SK-N-SH (cell line): ENCODE measurements around the gene RAB24. TPM values are rescaled to one million over a fixed set of nuclear protein-coding genes. Genes with fewer than 3 reads are reported as not detected.

Experiments
- CTCF ChIA-PET: fragments of 300-600, 350-600 bp; formaldehyde crosslinking; extraction: SDS; loops from one replicate; lab custom pipeline; 2021; lab: Yijun Ruan, JAX
- POLR2A ChIA-PET: fragments of 350-600 bp; sonication (Branson Sonifier 250); formaldehyde crosslinking; extraction: SDS; loops from one replicate; lab custom pipeline; 2020; ENCODE audit warnings: antibody characterized with exemption, inconsistent platforms; lab: Yijun Ruan, JAX
- DNase-seq: peaks from one replicate; pipeline ENCODE4 v3.0.0; 2012
- H2AFZ ChIP-seq: fragments of 200-600 bp; sonication (generic); 2 replicates; pipeline ENCODE4 v1.8.1; 2016; ENCODE audit warnings: antibody characterized with exemption, mild to moderate bottlenecking, low read depth
- H3F3A ChIP-seq: fragments of 200-600 bp; sonication (generic); replicated peaks from 2 replicates; pipeline ENCODE3; 2016; ENCODE audit warnings: antibody characterized with exemption, mild to moderate bottlenecking; ENCODE audit not compliant: insufficient read depth
- H3K27ac ChIP-seq, 2 experiments: fragments of 200-500 bp in 1 of 2; fragments of 200-600 bp in 1 of 2; sonication (Bioruptor generic) in 1 of 2; sonication (generic), shearing (Covaris generic) in 1 of 2; 2 replicates each; pipeline versions ENCODE4 v1.5.1 to v1.6.1; 2014 to 2016; ENCODE audit warnings: low read depth in 2 of 2, inconsistent platforms in 1 of 2, low read length in 1 of 2, mild to moderate bottlenecking in 1 of 2, mixed read lengths in 1 of 2
- H3K27me3 ChIP-seq: fragments of 200-600 bp; sonication (generic), shearing (Covaris generic); 2 replicates; pipeline ENCODE4 v1.6.1; 2016; ENCODE audit warnings: mixed run types; ENCODE audit not compliant: insufficient read depth
- H3K36me3 ChIP-seq, 2 experiments: fragments of 200-500 bp in 1 of 2; fragments of 200-600 bp in 1 of 2; sonication (Bioruptor generic) in 1 of 2; sonication (generic) in 1 of 2; replicated peaks in 1 of 2; 2 replicates each; pipeline versions ENCODE3 to v1.5.1; 2014 to 2016; ENCODE audit warnings: low read length in 1 of 2, mild to moderate bottlenecking in 1 of 2; ENCODE audit not compliant: insufficient read depth in 2 of 2, control insufficient read depth in 1 of 2
- H3K4me1 ChIP-seq, 2 experiments: fragments of 200-500 bp in 1 of 2; fragments of 200-600 bp in 1 of 2; sonication (Bioruptor generic) in 1 of 2; sonication (generic), shearing (Covaris generic) in 1 of 2; 2 replicates each; pipeline versions ENCODE4 v1.5.1 to v1.6.1; 2014 to 2016; ENCODE audit warnings: low read depth in 1 of 2, low read length in 1 of 2, mixed run types in 1 of 2; ENCODE audit not compliant: insufficient read depth in 2 of 2, control insufficient read depth in 1 of 2
- H3K4me2 ChIP-seq: fragments of 200-600 bp; sonication (generic), shearing (Covaris generic); 2 replicates; pipeline ENCODE4 v1.6.1; 2017; ENCODE audit warnings: mixed run types
- H3K4me3 ChIP-seq, 2 experiments: fragments of 200-500 bp in 1 of 2; fragments of 200-600 bp in 1 of 2; sonication (Bioruptor generic) in 1 of 2; sonication (generic), shearing (Covaris generic) in 1 of 2; 2 replicates each; pipeline versions ENCODE4 v1.5.1 to v1.8.1; 2014 to 2016; ENCODE audit warnings: low read depth in 2 of 2, inconsistent platforms in 1 of 2, low read length in 1 of 2, mild to moderate bottlenecking in 1 of 2, mixed read lengths in 1 of 2, moderate library complexity in 1 of 2
- H3K79me2 ChIP-seq: fragments of 200-600 bp; sonication (generic); 2 replicates; pipeline ENCODE4 v1.8.1; 2017; ENCODE audit warnings: mild to moderate bottlenecking; ENCODE audit not compliant: insufficient read depth
- H3K9ac ChIP-seq: fragments of 200-600 bp; sonication (generic); 2 replicates; pipeline ENCODE4 v1.6.1; 2017; ENCODE audit warnings: mixed run types
- H3K9me2 ChIP-seq: fragments of 200-600 bp; sonication (generic); 2 replicates; pipeline ENCODE4 v1.6.1; 2017; ENCODE audit warnings: mixed run types
- H3K9me3 ChIP-seq: fragments of 200-600 bp; sonication (generic); 2 replicates; pipeline ENCODE4 v1.6.1; 2017; ENCODE audit warnings: mixed run types, mild to moderate bottlenecking, moderate library complexity
- H4K20me1 ChIP-seq: fragments of 200-600 bp; sonication (generic); 2 replicates; pipeline ENCODE4 v1.6.1; 2017; ENCODE audit warnings: mild to moderate bottlenecking, mixed run types; ENCODE audit not compliant: insufficient read depth
- CHD2 ChIP-seq: fragments of 150-350 bp; IDR thresholded peaks from 2 replicates; pipeline ENCODE4 v1.6.1; 2018; ENCODE audit warnings: low read length; ENCODE audit not compliant: partially characterized antibody
- ELF1 ChIP-seq: IDR thresholded peaks from 2 replicates; pipeline ENCODE4 v1.4.0; 2012
- EZH2phosphoT487 ChIP-seq: fragments of 200-600 bp; sonication (generic); IDR thresholded peaks from 2 replicates; pipeline ENCODE4 v1.6.1; 2017; ENCODE audit warnings: low read depth, mixed run types, mild to moderate bottlenecking, antibody characterized with exemption, moderate library complexity, borderline replicate concordance
- FOXM1 ChIP-seq: IDR thresholded peaks from 2 replicates; pipeline ENCODE4 v1.4.0; 2012; ENCODE audit warnings: low read depth, mild to moderate bottlenecking
- GATA2 ChIP-seq: sonication (generic); formaldehyde crosslinking; IDR thresholded peaks from 2 replicates; pipeline ENCODE4 v1.5.0; 2020; ENCODE audit warnings: mild to moderate bottlenecking, missing genetic modification reagents
- IRF3 ChIP-seq: fragments of 150-350 bp; IDR thresholded peaks from 2 replicates; pipeline ENCODE4 v1.6.1; 2016; ENCODE audit warnings: mild to moderate bottlenecking, low read depth, low read length
- MEF2A ChIP-seq: IDR thresholded peaks from 2 replicates; pipeline ENCODE4 v1.4.0; 2012; ENCODE audit warnings: low read depth, borderline replicate concordance
- NRF1 ChIP-seq: IDR thresholded peaks from 2 replicates; pipeline ENCODE4 v1.6.1; 2012; ENCODE audit warnings: low read depth, mild to moderate bottlenecking, low read length
- SMC3 ChIP-seq: IDR thresholded peaks from 2 replicates; pipeline ENCODE4 v1.6.1; 2012; ENCODE audit warnings: low read depth, low read length, improper control_type of control experiment
- TAF1 ChIP-seq: IDR thresholded peaks from 2 replicates; pipeline ENCODE4 v1.6.1; 2012; ENCODE audit warnings: low read depth, mild to moderate bottlenecking, low read length, moderate library complexity, borderline replicate concordance
- ZBTB33 ChIP-seq: IDR thresholded peaks from 2 replicates; pipeline ENCODE4 v1.4.0; 2012; ENCODE audit warnings: low read depth, borderline replicate concordance
- WGBS: methylation state at CpG from one replicate; pipeline ENCODE4 v1.1.6; 2017; ENCODE audit warnings: low lambda C conversion rate; 5-methylcytosine and 5-hydroxymethylcytosine counted together
- polyA plus RNA-seq, 3 experiments: library from polyadenylated mRNA; depleted of rRNA; stranded (reverse); fragments of >200 nt; gene quantifications; 2 replicates each; pipeline ENCODE4 v1.2.3, GENCODE V29; 2012

The RAB24 gene
- polyA plus RNA-seq, 1 of the 3 experiments (the other 2 are of a cell fraction) = 101 TPM

GRCh38 chr5:177315411-177315810 is 11.9 kb upstream of the RAB24 start:
- ChIA-PET POLR2A (no interaction called here), CTCF (interaction anchor here (1.6 to 4.0 kb wide), 4 partner anchors 33 to 186 kb away, joined by 4 to 18 read pairs (median 6); no protein-coding TSS in a partner anchor)

GRCh38 chr5:177314376-177315342 is 11.1 kb upstream of the RAB24 start:
- no peak overlapping the region for H2AFZ ChIP-seq
- no peak overlapping the region for H3K9ac ChIP-seq
- ChIA-PET POLR2A (no interaction called here), CTCF (interaction anchor here (2.0 to 4.0 kb wide), 2 partner anchors 89 to 187 kb away, joined by 6 to 18 read pairs; no protein-coding TSS in a partner anchor)
- peaks cover 4 to 25% of the 10 kb centered on the region in 2 experiments; a peak in 1 of 4 replicates for H3K4me1 ChIP-seq
- H3K4me3 ChIP-seq = no peak overlapping the region
- H3K79me2 ChIP-seq = peaks cover 20% of the 10 kb centered on the region
- H4K20me1 ChIP-seq = peaks cover 10% of the 10 kb centered on the region; the same call in 1 of the 2 replicates
- H3K4me2 ChIP-seq = no peak overlapping the region
- no peak overlapping the region for H3K27ac ChIP-seq
- TF ChIP-seq SMC3 = no peak
- no peak for TF ChIP-seq CHD2
- TF ChIP-seq GATA2 (CRISPR knock-in tag) = no peak
- TF ChIP-seq ELF1 = no peak
- TF ChIP-seq MEF2A = no peak
- TF ChIP-seq EZH2phosphoT487 = no peak
- no peak for TF ChIP-seq FOXM1
- 98% methylated on average over 11 of the region's 18 CpGs for WGBS
- H3K27me3 ChIP-seq = no peaks in the 10 kb centered on the region
- no peaks in the 10 kb centered on the region for H3K9me3 ChIP-seq
- H3F3A ChIP-seq = peaks cover 11% of the 10 kb centered on the region
- no peak for DNase-seq
- peaks cover 0 to 4% of the 10 kb centered on the region in 2 experiments for H3K36me3 ChIP-seq
- H3K9me2 ChIP-seq = no peaks in the 10 kb centered on the region

More at GRCh38 chr5:177315411-177315810, 11.9 kb upstream of the RAB24 start:
- WGBS = 94% methylated on average over 5 of the region's 7 CpGs
- H3K9ac ChIP-seq = no peak overlapping the region
- no peaks in the 10 kb centered on the region for H3K27me3 ChIP-seq
- no peaks in the 10 kb centered on the region for H3K9me2 ChIP-seq
- no peaks in the 10 kb centered on the region for H3K9me3 ChIP-seq
- H3F3A ChIP-seq = peaks cover 9% of the 10 kb centered on the region
- TF ChIP-seq ZBTB33 = no peak
- no peak for TF ChIP-seq MEF2A
- no peak for TF ChIP-seq NRF1
- no peak for TF ChIP-seq EZH2phosphoT487
- TF ChIP-seq IRF3 = no peak
- no peak for TF ChIP-seq TAF1
- TF ChIP-seq, all 33 proteins: peak for 0
- H2AFZ ChIP-seq = no peak overlapping the region
- H3K27ac ChIP-seq = no peak overlapping the region
- peaks cover 4 to 19% of the 10 kb centered on the region in 2 experiments; a peak in 1 of 4 replicates for H3K4me1 ChIP-seq
- peaks cover 13% of the 10 kb centered on the region for H3K79me2 ChIP-seq
- H4K20me1 ChIP-seq = peaks cover 3% of the 10 kb centered on the region; the same call in 1 of the 2 replicates
- no peak for DNase-seq
- no peak overlapping the region for H3K4me2 ChIP-seq
- H3K36me3 ChIP-seq = peaks cover 0 to 4% of the 10 kb centered on the region in 2 experiments
- H3K4me3 ChIP-seq = no peak overlapping the region
